ENCODE measurements around the gene TMPRSS7. TPM values are rescaled to one million over a fixed set of nuclear protein-coding genes. Genes with fewer than 3 reads are reported as not detected.

The TMPRSS7 gene, protein sequence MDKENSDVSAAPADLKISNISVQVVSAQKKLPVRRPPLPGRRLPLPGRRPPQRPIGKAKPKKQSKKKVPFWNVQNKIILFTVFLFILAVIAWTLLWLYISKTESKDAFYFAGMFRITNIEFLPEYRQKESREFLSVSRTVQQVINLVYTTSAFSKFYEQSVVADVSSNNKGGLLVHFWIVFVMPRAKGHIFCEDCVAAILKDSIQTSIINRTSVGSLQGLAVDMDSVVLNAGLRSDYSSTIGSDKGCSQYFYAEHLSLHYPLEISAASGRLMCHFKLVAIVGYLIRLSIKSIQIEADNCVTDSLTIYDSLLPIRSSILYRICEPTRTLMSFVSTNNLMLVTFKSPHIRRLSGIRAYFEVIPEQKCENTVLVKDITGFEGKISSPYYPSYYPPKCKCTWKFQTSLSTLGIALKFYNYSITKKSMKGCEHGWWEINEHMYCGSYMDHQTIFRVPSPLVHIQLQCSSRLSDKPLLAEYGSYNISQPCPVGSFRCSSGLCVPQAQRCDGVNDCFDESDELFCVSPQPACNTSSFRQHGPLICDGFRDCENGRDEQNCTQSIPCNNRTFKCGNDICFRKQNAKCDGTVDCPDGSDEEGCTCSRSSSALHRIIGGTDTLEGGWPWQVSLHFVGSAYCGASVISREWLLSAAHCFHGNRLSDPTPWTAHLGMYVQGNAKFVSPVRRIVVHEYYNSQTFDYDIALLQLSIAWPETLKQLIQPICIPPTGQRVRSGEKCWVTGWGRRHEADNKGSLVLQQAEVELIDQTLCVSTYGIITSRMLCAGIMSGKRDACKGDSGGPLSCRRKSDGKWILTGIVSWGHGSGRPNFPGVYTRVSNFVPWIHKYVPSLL
- under 1 TPM in 1 of 2 donors, not detected in 1; 0.11 TPM for total RNA-seq
- long read RNA-seq, result 0 reads

GRCh38 chr3:112034436-112034835 is at the start of gene TMPRSS7:
TSS of gene TMPRSS7 (plus strand) at chr3:112034736. CDS start at chr3:112034846, 110 bp downstream.
- intact Hi-C loops (cut with DNase I, micrococcal nuclease), result no loop called here
- DNase-seq, result no peak
- ATAC-seq, result no peak

DNA sequence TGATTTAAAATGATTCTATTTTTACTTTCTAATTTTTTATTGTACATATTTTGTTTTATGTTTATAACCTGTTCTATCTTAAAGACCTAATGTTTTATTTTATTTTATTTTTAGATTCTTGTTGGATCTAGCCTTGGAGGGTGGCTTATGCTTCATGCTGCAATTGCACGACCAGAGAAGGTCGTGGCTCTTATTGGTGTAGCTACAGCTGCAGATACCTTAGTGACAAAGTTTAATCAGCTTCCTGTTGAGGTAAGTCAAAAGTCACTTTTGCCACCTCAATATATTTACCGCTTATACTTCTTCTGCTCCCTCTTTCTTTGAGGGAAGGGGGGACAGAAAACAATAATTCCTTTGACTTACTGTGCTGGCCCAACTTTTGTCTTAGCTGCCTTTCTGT is 47.7 kb upstream of the TMPRSS7 start:
- intact Hi-C loops (cut with DNase I, micrococcal nuclease), result no loop called here

DNA sequence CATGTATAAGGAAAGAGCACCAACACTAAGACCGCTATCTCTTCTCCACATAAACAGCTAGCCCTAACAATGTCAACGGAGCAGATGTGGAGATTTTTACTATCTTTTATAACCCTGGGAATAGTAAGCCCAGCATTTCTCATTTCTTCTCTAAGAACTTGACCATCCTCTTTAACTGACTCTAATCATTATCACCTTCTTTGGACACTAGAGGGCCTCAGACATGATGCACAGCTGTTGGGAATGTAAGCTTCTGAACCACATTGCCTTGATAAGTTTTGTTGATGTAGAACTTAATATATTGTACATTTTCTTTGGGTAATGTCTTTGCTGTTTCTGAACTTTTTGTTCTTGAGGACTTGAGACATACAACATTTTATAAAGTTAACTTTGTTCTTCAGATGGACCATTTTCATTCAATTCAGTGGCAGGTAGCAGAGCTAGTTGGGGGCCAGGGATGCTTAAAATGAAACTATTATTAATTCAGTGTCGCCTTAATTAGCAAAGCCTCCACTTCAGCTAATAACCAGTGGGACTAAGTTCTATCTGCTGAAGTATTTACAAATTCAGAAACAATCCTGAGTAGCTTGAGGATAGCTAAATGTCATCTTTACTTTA is 45.4 kb upstream of the TMPRSS7 start:
- intact Hi-C loops (cut with DNase I, micrococcal nuclease), result no loop called here
- ATAC-seq (peak; percentile 84), DNase-seq (no peak)

More for the DNA sequence above, 47.7 kb upstream of the TMPRSS7 start:
- no peak for DNase-seq
- no peak for ATAC-seq

- ATAC-seq (no peak), DNase-seq (no peak)
- intact Hi-C loops (cut with DNase I, micrococcal nuclease), result no loop called here
Measured at GRCh38 chr3:111993038-111993437, 41.5 kb upstream of the TMPRSS7 start.

GRCh38 chr3:111998636-111999483 is 35.7 kb upstream of the TMPRSS7 start, which contains the start of gene TAGLN3:
TSS of gene TAGLN3 (plus strand) at chr3:111998922. CDS start at chr3:111999423, 501 bp downstream.
- ATAC-seq (peak; percentile 84), DNase-seq (peak in 1 of 2 donors; percentile 44)
- intact Hi-C loops (cut with DNase I, micrococcal nuclease), result no loop called here

DNA sequence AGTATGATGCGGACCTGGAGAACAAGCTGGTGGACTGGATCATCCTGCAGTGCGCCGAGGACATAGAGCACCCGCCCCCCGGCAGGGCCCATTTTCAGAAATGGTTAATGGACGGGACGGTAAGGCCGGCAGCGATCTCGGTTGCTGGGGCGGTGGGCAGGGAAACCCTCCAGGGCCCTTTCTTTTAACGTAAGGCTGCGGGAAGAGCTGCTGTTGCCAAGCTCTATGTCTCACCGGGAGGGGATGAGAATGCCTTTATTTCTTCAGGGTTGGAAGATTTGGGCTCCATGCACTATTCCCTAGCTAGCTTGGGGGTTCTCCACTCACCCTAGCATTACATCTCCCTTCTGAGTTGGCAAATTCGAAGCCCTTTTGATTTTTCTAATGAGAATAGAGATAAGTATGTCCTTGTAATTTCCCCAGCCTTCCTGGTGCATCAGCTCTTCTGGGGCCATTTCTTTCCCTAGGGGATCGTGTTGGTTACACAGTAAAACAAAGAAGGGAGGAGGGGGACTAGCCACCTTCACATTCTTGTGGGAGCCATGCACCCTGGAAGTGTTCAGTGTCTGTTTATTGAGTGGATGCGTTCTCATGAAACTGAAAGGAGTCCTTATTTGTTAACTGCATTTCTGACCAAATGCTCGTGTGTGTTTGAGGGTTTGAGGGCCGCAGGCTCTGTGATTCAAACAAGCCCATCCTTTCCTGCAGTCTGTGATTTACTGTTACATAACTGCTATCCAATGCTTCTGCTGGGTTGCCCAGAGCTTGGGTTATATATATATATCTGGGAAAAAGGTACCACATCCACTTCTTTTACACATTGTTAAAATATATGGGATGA is 34.8 kb upstream of the TMPRSS7 start:
- intact Hi-C loops (cut with DNase I, micrococcal nuclease), result no loop called here
- DNase-seq (no peak), ATAC-seq (no peak)

- intact Hi-C loops (cut with DNase I, micrococcal nuclease), result no loop called here
- DNase-seq, result no peak
- no peak for ATAC-seq
Measured at GRCh38 chr3:112000367-112000771, 34.2 kb upstream of the TMPRSS7 start.

GRCh38 chr3:112000966-112001365 is 33.6 kb upstream of the TMPRSS7 start:
- ATAC-seq (no peak), DNase-seq (no peak)
- intact Hi-C loops (cut with DNase I, micrococcal nuclease), result no loop called here

DNA sequence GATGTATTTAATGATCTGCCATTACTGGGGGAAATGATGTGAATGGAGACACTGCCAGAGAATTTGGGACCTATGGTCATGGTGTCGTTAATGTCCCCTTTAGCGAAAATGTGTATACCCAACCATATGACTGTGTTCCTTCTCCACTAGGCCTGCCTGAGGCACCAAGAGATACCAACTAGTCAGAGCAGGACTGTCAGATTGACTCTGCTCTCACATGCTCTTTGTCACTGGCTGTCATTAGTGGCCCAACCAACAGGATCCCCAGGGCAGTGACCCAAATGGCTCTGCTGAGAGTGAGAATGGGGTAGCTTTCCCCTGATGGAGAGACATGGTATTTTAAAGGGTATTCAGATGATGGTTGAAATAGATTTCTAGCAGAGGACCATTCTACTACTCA is 33.0 kb upstream of the TMPRSS7 start:
- no peak for ATAC-seq
- intact Hi-C loops (cut with DNase I, micrococcal nuclease), result no loop called here
- no peak for DNase-seq

DNA sequence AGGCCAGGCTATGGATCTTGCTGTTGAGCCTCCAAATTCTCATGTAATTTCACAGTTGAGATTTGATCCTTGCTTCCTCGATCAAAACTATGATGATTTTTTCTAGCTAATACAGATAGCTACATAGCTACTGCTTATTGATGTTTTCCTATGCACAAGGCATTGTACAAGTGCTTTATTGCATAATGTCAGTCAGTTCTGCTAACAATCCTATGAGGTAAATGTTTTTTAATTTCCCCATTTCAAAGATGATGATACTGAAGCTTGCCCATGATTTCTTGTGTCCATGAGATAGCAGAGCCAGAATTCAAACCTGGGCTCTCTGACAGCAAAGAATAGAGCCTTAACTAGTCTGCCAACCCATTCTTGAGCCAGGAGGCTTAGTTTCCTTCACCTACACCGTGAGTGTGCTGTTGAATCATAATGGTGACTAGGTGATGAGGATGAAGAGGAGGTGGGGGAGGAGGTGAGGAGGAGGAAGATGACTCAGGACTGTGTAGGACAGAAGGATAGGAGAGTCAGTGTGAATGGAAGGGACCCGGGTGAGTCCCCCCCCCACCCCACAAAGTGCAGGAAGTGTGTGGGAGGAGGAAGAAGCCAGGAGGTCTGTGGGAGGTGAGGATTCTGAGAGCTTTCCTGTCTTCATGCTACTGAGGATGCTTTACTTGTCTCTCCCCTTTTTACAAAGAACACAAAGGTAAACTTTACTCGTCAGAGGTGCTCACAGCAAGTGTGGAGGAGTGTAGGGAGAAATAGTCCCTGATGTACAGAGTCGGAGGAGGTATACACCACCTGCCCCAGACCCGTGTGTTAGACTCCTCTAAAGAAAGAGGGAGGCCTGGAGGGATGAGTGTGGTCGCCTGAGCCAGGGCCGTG is 32.2 kb upstream of the TMPRSS7 start:
- intact Hi-C loops (cut with DNase I, micrococcal nuclease), result no loop called here
- DNase-seq (no peak), ATAC-seq (no peak)

DNA sequence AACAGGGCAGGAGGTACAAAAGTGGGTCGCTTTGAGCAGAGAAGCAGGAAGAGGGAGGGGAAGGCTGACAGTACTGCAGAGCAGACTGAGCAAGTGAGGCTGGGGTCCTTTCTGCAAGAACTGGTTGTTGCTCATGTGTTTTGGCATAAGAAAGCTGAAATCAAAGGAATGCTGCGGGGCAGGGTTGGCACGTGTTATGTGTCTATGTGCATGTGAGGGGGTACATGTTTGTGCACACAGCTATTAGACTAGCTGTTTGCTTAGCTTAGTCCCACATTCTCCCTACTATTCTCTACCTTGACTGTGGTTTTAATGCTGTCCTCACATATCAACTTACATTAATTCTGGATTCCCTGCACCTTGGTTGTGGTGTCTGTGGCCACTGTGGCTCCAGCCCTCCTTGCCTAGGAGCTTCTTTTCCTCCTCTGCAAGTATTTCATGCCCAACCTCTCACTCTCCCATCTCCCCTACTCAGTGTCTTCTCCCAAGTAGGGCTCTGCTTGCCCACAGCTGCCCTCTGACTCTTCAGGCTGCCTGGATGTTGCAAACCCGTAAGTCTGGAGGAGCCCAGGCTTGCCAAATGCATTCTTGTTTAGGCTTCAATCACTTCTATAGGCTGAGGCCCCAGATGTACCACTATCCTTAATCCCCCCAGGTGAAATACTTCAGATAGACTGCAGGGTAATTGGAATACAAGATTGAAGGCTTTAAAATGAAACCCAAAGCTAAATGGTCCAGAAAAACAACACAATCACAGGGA is 31.0 kb upstream of the TMPRSS7 start:
- DNase-seq (no peak), ATAC-seq (no peak)
- intact Hi-C loops (cut with DNase I, micrococcal nuclease), result no loop called here

GRCh38 chr3:112004187-112004586 is 30.3 kb upstream of the TMPRSS7 start:
- intact Hi-C loops (cut with DNase I, micrococcal nuclease), result no loop called here
- DNase-seq (no peak), ATAC-seq (no peak)

DNA sequence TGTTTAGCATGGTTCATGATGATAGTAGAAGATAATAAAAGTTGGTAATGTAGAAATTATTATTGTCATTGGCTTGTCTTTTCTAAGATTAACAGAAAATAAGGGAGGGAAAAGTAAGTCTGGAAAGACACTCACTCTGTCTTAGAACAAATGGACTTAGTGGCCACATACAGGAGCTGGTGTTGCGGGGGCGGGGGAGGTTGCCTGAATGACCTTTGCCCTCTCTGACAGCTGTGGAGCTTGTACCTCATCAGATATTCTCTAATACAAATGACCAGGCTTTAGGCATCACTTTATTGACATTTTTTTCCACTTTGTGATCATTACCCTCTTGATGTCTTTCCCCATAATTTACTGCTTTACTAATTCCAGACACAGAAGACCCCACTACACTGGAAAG is 29.9 kb upstream of the TMPRSS7 start:
- no peak for ATAC-seq
- DNase-seq, result no peak
- intact Hi-C loops (cut with DNase I, micrococcal nuclease), result no loop called here

DNA sequence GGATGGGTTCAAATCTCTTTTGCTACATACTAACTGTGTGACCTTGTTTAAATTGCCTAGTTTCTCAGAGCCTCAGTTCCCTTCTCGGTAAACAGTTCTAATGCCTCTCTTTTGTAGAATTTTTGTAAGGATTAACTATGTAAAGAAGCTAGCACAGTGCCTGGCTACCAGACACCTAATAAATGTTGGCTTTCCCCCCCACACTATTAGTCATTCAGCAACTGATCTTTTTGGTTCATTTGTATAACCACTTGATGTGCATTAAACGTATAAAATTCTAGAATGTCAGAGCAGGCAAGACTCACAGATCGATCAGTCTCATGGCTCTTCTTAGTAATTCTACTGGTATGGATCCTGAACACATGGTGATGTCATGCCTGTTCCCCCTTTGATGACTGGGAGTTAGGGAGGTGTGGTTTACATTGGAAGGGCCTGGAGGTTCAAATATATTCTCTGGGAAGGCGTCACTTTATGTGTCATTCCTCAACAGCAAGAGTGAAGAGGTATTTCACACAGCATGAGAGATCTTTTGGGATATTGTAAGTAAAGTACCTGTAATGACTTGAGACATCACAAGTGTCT is 29.4 kb upstream of the TMPRSS7 start:
- intact Hi-C loops (cut with DNase I, micrococcal nuclease), result no loop called here
- DNase-seq (no peak), ATAC-seq (no peak)

- ATAC-seq (no peak), DNase-seq (no peak)
- intact Hi-C loops (cut with DNase I, micrococcal nuclease), result no loop called here
Measured at GRCh38 chr3:112007633-112008032, 26.9 kb upstream of the TMPRSS7 start.

- ATAC-seq (no peak), DNase-seq (no peak)
- intact Hi-C loops (cut with DNase I, micrococcal nuclease), result no loop called here
Measured at GRCh38 chr3:112009670-112010069, 24.9 kb upstream of the TMPRSS7 start.
